Measurements from ENCODE around the gene VAV3. TPM values are rescaled to one million over a fixed set of nuclear protein-coding genes. Genes with fewer than 3 reads are reported as not detected.

VAV3 gene
- total and polyA plus RNA-seq, 10 donors: 10.5 to 63.0 (median 38.8) TPM

DNA sequence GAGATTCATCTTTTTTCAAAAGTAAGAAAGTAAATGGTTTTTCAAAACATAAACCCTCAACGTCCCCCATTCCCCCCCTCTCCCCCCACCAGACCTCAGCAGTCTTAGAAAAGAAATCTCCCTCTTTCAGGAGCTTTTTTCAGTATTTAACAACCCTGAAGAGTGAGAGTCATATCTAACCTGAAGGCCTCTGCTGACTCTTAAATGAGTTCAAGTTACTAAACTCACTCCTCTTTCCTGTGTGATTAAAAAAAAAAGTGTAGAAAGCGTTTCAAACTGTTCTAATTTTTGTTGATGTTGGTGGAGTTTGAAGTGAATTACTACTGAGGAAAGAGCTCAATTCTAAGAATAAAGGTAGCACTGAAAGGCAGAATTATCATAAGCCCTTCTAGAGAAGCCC, 93.7 kb downstream of the VAV3 start:
- H3K27me3 ChIP-seq (replicated peaks in 1 of 7): no peaks in the 10 kb centered on the region
- intact Hi-C loops (cut with DNase I; ENCODE audit: low total_unique reads): no loop called here
- H3K4me3 ChIP-seq: no peak overlapping the region
- H3K27ac ChIP-seq: peak overlapping the region in 5 of 8 donors; percentile 17 to 66 (median 51)
- no peak for DNase-seq
- 23 to 39% (median 37%) methylated on average over 2 of the region's 2 CpGs for WGBS, 5 donors
- no peak for TF ChIP-seq POLR2A (IDR thresholded peaks at IDR 0.05)
- no peak for TF ChIP-seq POLR2AphosphoS5 (IDR thresholded peaks at IDR 0.05)
- TF ChIP-seq, protein P1, sequence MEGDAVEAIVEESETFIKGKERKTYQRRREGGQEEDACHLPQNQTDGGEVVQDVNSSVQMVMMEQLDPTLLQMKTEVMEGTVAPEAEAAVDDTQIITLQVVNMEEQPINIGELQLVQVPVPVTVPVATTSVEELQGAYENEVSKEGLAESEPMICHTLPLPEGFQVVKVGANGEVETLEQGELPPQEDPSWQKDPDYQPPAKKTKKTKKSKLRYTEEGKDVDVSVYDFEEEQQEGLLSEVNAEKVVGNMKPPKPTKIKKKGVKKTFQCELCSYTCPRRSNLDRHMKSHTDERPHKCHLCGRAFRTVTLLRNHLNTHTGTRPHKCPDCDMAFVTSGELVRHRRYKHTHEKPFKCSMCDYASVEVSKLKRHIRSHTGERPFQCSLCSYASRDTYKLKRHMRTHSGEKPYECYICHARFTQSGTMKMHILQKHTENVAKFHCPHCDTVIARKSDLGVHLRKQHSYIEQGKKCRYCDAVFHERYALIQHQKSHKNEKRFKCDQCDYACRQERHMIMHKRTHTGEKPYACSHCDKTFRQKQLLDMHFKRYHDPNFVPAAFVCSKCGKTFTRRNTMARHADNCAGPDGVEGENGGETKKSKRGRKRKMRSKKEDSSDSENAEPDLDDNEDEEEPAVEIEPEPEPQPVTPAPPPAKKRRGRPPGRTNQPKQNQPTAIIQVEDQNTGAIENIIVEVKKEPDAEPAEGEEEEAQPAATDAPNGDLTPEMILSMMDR (IDR thresholded peaks at IDR 0.05 in 8 of 11, conservative IDR thresholded peaks at IDR 0.05 in 3 of 11): no peak
- H3K36me3 ChIP-seq: no peaks in the 10 kb centered on the region
- H3K4me1 ChIP-seq: peaks cover 5 to 94% (median 38%) of the 10 kb centered on the region in 6 donors
- H3K9me3 ChIP-seq: peaks cover 0 to 7% (median 2%) of the 10 kb centered on the region in 8 donors

DNA sequence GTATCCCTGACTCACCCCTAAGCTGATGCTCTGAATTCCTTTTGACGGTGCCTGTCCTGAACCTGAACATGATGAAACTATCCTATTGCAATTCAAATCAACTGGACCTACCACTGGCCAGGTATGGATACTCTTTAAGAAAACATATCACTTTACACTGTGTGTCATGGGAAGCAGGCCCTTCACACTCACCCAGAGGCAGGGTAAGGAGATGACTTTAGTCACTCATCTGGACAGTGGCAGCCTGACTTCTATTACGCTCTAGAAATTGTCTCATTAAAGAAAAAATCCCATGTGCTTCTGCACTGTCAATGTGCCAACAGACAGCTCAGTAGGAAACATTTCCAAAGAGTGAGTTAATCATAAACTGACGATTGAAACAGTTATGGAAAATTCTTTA, 94.3 kb downstream of the VAV3 start:
- H3K27ac ChIP-seq: peak overlapping the region in 4 of 8 donors; percentile 41 to 66 (median 58)
- WGBS, 5 donors: 75 to 87% (median 81%) methylated on average over 3 of the region's 3 CpGs
- no peak for DNase-seq
- TF ChIP-seq POLR2AphosphoS5 (IDR thresholded peaks at IDR 0.05) (no peak), POLR2A (IDR thresholded peaks at IDR 0.05) (no peak)
- TF ChIP-seq, protein P1 (IDR thresholded peaks at IDR 0.05 in 8 of 11, conservative IDR thresholded peaks at IDR 0.05 in 3 of 11): no peak
- intact Hi-C loops (cut with DNase I; ENCODE audit: low total_unique reads): no loop called here
- no peaks in the 10 kb centered on the region for H3K27me3 ChIP-seq (replicated peaks in 1 of 7)
- H3K9me3 ChIP-seq: peaks cover 0 to 7% (median 2%) of the 10 kb centered on the region in 8 donors
- no peaks in the 10 kb centered on the region for H3K36me3 ChIP-seq
- no peak overlapping the region for H3K4me3 ChIP-seq
- peaks cover 6 to 94% (median 37%) of the 10 kb centered on the region in 6 donors for H3K4me1 ChIP-seq

DNA sequence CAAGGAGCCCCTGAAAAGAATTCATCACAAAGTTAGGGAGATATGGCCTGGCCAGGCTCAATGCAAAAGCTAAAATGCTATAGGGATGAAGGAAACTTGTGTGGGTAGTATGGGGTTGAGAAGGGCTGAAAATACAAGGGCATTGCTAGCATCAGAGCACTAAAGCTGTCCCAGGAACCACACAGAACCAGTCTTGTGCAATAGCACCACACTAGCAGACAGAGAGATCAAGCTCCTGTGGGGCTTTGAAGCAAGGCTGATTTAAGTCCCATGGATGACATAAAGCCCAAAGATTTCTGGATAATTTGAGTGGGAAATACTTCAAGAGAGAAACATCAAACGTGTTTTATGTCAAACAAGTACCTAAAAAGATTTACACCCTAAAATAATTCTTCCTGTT, 97.1 kb downstream of the VAV3 start:
- intact Hi-C loops (cut with DNase I; ENCODE audit: low total_unique reads): no loop called here
- Histone ChIP-seq H3K4me1 (peaks cover 17 to 95% (median 37%) of the 10 kb centered on the region in 6 donors), H3K4me3 (no peak overlapping the region), H3K27me3 (replicated peaks in 1 of 7) (no peaks in the 10 kb centered on the region), H3K36me3 (no peaks in the 10 kb centered on the region), H3K27ac (peak overlapping the region in 2 of 8 donors; percentile 22 to 43), H3K9me3 (peaks cover 0 to 8% (median 2%) of the 10 kb centered on the region in 8 donors)
- DNase-seq: no peak
- no peak for TF ChIP-seq POLR2A (IDR thresholded peaks at IDR 0.05)
- WGBS, 5 donors: 56 to 71% (median 67%) methylated on average over 1 of the region's 1 CpG

DNA sequence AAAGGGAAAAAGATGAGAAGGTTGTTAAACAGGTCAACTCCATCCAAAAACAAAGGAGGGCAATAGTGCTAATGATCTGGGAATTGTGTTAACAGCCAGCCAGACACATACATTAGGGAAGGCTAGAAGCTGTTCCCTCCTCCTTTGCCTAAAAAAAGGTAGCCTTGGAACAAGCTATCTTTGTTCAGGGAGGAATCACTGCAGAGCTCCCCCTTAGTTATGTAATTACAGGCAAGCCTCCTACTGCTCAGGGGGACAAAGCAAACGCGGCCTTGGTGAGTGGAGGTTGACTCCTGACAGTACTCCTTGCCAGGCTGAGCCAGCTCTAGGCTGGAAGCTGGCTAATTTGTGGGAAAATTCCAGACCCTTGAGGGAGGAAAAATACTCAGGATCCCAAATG, 97.6 kb downstream of the VAV3 start:
- no peak for DNase-seq
- Histone ChIP-seq H3K4me1 (peaks cover 17 to 95% (median 34%) of the 10 kb centered on the region in 6 donors), H3K27me3 (replicated peaks in 1 of 7) (no peaks in the 10 kb centered on the region), H3K27ac (peak overlapping the region in 2 of 8 donors; percentile 22 to 43), H3K9me3 (peaks cover 0 to 13% (median 6%) of the 10 kb centered on the region in 8 donors), H3K36me3 (no peaks in the 10 kb centered on the region), H3K4me3 (no peak overlapping the region)
- intact Hi-C loops (cut with DNase I; ENCODE audit: low total_unique reads): no loop called here
- WGBS, 5 donors: 75 to 93% (median 79%) methylated on average over 2 of the region's 2 CpGs
- TF ChIP-seq POLR2AphosphoS5 (IDR thresholded peaks at IDR 0.05) (no peak), POLR2A (IDR thresholded peaks at IDR 0.05) (no peak)
- TF ChIP-seq, protein P1 (IDR thresholded peaks at IDR 0.05 in 8 of 11, conservative IDR thresholded peaks at IDR 0.05 in 3 of 11): no peak

DNA sequence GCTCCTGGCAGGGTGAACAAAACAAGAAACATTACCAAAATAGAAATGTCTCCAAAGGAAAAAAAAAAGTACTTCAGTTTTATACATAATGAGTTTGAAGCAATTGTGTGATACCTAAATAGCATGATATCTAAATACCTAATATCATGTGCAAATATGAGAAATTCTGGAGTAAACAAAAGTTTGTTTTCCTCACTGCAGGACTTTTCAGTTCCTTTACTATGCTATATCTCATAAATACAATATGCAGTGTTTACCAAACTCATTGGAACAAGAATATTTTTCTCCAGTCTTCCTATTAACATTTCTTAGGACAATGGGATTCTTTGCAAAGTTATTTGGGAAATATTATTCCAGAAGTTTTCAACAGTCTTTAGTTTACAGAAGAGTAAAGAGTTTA, 98.1 kb downstream of the VAV3 start:
- H3K27ac ChIP-seq: no peak overlapping the region
- no peak for DNase-seq
- TF ChIP-seq, protein P1 (IDR thresholded peaks at IDR 0.05 in 8 of 11, conservative IDR thresholded peaks at IDR 0.05 in 3 of 11): no peak
- TF ChIP-seq POLR2A (IDR thresholded peaks at IDR 0.05): no peak
- TF ChIP-seq POLR2AphosphoS5 (IDR thresholded peaks at IDR 0.05): no peak
- intact Hi-C loops (cut with DNase I; ENCODE audit: low total_unique reads): no loop called here
- no peak overlapping the region for H3K4me3 ChIP-seq
- H3K9me3 ChIP-seq: peaks cover 0 to 18% (median 11%) of the 10 kb centered on the region in 8 donors
- no peaks in the 10 kb centered on the region for H3K27me3 ChIP-seq (replicated peaks in 1 of 7)
- peaks cover 21 to 95% (median 33%) of the 10 kb centered on the region in 6 donors for H3K4me1 ChIP-seq
- H3K36me3 ChIP-seq: no peaks in the 10 kb centered on the region

Measured in spleen (tissue), 11 donors.